Activated CD4-positive, alpha-beta T cell treated with anti-CD3 and anti-CD28 coated beads, Interleukin-10, Interleukin-2, amounts not matched to agents 100 ng/mL and 50 ng/mL, durations not matched to agents 16 hours and 8 hours (primary cell): ENCODE measurements around the gene DERL3.
"Not testable (repeated sequence)": the region's sequence is repeated elsewhere in the genome, so short reads cannot be mapped to it uniquely, and the experiment has no call there.

Experiments used
- DNase-seq: peaks from one replicate; pipeline ENCODE4 v3.0.0-alpha.2; 2020

The DERL3 gene

DNA sequence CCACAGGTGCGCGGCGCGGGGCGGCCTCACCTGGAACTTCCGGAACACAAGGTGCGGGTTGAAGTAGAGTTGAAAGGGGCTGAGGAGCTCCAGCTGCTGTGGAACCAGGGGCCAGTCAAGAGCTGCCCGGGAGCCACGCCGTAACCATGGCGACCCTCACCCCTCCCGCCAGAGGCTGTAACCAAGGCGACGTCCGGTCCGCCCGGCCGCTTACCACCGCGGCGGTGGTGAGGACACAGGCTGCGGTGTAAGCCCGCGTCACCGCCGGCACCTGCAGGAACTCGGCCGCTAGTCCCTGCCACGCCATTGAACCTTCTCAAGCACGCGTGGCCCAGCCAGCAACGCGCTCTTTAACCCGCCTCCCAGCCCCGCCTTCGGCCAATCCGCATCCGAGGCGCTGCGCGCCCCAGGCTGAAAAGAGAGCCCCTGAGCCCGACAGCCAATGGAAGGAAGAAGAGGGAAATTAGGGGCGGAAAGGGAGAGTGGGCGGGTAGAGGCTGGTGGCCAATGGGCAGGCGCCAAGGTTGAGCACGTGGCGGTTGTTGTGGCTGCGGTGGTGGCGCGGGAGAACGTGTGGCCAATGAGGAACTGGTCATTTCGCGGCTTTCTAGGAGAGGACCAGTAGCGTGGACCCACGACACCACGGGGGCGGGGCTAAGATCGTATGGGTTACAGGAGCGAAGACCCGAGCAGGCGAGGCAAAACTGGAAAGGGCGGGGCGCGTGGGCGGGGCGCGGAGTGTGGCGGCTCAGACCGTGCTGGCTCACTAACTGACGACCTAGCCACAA is at the start of gene DERL3:
DERL3 (minus strand) TSS at position 326 of the 788 bp plus-strand sequence; CDS start at position 307, 19 bp downstream.
- peak; percentile 99 for DNase-seq

DNA sequence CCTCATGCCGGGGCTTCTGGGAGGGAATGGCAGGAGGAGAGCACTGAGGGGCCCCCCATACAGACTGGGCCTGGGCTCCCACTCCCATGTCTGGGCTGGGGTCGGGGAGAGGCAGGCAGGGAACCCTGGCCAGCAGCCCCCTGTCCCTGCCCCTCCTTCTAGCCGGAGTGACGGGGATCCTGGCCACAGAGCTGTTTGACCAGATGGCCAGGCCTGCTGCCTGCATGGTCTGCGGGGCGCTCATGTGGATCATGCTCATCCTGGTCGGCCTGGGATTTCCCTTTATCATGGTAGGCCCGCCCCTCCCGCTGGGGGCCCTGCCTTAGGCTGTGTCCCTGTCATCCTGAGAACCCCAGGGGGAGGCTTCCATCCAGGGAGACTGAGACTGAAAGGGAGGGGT is 45.3 kb upstream of the DERL3 start:
- DNase-seq, result no peak

DNA sequence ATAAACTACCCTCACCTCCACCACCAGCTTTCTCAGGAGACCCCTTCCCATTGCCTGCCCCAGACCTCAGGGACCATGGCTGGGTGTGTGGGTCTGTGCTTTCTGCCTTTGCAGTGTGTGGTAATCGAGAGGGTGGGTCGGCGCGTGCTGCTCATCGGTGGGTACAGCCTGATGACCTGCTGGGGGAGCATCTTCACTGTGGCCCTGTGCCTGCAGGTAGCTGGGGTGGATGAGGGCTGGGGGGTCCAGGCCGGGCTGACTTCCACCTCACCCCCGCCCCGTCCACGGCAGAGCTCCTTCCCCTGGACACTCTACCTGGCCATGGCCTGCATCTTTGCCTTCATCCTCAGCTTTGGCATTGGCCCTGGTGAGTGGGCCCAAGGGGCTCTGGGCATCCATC is 44.9 kb upstream of the DERL3 start:
- no peak for DNase-seq

DNA sequence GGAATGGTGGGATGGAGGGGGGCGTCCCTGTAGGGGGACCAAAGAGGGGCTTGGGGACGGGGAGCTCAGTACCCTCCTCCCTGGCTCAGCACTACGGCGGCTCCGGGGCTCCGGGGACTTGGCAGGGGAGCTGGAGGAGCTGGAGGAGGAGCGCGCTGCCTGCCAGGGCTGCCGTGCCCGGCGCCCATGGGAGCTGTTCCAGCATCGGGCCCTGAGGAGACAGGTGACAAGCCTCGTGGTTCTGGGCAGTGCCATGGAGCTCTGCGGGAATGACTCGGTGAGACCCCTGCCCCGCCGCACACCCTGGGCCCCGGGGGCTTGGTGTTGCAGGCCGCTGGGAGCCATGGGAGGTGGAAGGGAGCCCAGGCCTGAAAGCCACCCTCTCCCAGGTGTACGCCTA is 43.6 kb upstream of the DERL3 start:
- DNase-seq, result no peak

DNA sequence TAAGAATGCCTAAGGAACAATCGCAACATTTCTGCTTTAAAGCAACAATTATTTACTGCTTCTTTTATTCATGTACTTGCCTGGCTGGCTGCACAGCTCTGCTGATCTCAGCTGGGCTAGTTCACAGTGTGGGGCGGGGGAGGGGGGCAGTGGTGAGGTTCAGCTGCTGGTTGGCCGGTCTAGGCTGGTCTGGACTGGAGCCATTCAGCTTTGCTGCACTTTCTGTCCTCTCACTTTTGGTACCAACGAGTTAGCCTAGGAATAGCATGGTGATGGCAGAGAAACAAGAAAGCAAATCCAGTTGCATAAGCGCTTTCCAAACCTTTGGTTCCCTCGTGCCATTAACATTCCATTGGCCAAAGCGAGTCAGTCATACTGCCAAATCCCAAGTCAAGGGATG is 39.4 kb upstream of the DERL3 start:
- DNase-seq, result no peak

DNA sequence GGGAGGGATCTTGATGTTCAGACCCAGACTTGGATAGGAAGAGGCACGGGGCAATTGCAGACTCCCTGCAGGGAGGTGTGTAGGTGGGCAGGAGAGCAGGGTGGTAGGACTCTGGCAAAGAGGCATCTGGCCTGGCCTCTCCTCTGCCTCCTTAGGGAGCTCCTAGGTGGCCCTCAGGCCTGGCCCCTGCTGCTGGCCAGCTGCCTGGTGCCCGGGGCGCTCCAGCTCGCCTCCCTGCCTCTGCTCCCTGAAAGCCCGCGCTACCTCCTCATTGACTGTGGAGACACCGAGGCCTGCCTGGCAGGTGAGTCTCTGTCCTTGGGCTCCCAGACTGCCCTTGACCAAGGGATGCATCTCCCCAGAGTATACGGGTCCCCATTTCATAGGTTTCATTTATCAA is 38.8 kb upstream of the DERL3 start:
- DNase-seq, result no peak

DNA sequence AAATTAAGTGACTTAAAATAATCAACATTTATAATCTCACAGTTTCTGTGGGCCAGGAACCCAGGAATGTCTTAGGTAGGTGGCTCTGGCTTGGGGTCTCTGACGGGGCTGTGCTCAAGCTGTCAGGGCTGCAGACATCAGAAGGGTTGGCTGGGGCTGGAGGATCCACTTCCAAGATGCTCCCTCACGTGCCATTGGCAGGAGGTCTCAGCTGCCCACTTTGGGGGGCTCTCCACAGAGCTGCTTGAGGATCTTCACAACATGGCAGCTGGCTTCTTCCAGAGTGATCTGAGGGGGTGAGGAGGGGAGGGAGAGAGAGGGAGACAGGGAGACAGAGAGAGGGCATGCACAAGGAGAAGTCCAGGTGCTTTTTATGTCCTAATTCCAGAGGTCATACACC is 37.0 kb upstream of the DERL3 start:
- DNase-seq, result no peak

DNA sequence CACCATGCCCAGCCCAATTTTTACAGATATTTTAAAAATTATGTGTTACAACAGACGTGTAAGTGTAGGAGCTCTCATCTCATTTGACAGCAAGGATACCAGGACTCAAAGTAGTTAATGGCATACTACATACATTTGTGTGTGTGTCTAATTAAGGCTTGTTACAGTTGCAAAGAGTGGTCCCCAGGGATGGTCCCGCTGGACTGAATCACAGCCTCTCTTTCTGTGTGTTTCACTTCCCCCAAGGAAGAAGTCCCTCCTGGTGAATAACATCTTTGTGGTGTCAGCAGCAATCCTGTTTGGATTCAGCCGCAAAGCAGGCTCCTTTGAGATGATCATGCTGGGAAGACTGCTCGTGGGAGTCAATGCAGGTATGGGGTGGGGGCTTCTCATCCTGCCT is 36.1 kb upstream of the DERL3 start:
- DNase-seq, result no peak

DNA sequence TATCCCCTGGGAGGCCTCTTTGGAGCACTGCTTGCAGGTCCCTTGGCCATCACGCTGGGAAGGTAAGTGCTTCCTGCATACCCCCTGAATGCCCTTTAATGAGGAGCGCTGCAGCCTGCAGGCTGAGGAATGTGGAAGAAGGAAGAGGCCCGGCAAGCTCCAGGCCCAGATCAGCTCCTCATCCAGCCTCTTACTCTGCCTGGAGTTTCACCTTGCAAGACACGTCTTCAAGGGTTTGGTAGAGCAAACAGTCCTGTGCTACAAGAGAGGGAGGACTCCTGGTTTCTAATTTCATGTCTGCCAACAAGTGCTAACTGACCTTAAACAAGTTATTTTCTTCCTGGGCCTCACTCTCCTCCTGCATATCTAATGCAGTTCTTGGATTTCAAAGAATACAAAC is 29.8 kb upstream of the DERL3 start:
- DNase-seq, result no peak

DNA sequence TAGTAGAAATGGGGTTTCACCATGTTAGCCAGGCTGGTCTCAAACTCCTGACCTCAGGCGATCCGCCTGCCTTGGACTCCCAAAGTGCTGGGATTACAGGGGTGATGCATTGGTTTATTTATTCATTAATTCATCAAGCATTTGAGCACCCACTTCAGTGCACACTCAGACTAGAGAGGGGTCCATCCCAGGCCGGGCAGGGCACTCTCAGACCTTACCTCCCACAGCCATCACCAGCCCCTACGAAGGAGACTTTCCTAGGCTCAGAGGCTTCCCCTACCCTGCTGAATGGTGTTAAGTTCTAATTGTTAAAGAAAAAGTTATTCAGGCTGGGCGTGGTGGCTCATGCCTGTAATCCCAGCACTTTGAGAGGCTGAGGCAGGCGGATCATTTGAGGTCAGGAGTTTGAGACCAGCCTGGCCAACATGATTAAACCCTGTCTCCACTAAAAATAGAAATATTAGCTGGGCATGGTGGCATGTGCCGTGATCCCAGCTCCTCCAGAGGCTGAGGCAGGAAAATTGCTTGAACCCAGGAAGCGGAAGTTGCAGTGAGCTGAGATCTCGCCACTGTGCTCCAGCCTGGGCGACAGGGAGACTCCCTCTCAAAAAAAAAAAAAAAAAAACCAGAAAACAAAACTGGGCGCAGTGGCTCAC is 25.8 kb upstream of the DERL3 start:
- DNase-seq, result not testable (repeated sequence)

DNA sequence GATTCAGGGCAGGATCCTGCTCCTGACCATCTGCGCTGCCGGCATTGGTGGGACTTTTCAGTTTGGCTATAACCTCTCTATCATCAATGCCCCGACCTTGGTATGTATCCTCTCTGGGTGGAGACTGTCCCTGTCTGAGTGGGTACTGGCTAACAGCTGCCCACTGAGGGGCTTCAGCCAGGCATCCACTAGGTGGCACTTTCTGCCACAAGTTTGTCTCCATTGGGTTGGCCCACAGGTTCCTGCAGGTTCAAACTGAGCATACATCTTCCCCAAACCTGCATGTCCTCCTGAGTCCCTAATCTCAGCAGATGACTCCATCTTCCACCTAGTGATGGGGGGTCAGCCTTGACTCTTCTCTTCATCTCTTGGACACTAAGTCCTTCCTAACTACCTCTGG is 23.3 kb upstream of the DERL3 start:
- peak; percentile 63 for DNase-seq

DNA sequence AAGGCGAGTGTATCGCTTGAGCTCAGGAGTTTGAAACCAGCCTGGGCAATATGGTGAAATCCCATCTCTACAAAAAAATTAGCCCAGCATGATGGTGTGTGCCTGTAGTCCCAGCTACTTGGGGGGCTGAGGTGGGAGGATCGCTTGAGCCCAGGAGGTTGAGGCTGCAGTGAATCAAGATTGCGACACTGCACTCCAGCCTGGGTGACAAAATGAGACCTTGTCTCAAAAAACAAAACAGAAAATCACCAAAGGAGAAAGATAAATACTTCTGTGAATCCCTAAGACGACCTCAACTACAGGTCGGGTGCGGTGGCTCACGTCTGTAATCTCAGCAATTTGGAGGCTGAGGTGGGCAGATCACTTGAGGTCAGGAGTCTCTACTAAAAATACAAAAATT is 21.4 kb upstream of the DERL3 start:
- DNase-seq, result not testable (repeated sequence)

DNA sequence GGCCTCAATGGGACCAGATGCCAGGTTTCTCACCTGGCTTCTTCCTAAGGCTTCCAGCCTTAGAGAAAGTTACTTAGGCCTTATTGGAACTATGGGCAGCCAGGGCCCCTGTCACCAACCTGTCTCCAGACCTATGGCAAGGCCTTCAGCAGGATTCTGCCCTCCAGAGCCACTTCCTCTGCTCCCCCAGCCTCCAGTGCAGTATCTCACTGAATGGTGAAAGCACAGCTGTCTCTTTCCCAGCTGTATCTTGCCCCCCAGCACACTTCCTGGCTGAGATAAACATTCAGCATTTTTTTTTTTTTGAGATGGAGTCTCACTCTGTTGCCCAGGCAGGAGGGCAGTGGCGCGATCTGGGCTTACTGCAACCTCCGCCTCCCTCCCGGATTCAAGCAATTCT is 20.4 kb upstream of the DERL3 start:
- DNase-seq, result no peak

DNA sequence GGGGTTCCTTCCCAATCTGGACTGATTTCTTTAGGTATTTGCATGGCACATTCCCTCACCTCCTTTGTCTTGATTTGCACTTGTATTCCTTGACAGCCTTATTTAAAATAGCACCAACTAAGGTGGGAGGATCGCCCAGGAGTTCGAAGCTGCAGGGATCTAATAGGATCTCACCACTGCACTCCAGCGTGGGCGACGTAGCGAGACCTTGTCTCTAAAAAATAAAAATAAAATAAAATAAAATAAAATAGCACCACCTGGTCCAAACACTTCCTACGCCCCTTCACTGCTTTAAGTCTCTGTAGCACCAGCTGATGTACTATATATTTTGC is 19.6 kb upstream of the DERL3 start:
- DNase-seq, result no peak

DNA sequence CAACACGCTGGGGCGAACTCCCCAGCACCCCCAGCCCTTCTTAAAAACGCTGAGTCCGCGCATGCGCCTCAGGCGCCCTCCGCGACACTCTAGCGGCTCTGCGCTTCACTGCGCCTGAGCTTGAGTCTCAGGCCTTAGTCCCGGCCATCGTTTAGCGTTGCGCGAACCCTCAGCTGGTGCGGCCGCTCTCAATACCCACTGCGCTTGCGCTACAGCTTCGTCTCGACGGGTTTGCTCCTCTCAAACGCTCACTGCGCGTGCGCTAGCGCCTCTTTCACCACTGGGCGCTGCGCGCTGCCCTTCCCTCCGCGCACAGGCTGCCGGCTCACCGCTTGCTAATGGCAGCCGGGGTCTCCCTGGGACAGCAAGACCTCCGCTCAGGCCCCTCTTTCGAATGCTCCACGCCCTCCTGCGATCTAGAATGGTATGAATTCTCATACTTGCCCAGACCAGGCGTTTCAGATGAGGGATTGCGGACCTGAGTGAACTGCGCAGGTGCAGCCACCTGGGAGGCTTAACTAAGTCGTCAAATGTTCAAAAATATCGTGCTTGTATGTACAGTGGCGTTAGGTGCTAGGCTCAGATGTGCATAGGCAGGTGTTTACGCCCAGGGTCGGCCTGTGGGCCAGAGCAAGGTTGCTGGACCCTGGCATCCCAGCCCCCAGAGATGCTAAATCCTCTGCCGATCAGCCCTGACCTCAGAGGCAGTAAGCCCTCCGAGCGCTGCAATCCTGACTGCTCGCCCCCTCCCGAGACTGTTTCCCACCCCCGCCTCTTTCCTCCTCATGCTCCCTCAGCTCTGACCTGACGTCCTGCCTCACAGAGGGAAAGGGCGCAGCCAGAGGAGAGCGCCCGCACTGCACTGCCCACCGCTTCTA is 19.0 kb upstream of the DERL3 start, which contains the start of gene SLC2A11:
SLC2A11 (plus strand) TSS at position 270 of the 878 bp plus-strand sequence; CDS start at position 395, 125 bp downstream.
- peak; percentile 98 for DNase-seq

DNA sequence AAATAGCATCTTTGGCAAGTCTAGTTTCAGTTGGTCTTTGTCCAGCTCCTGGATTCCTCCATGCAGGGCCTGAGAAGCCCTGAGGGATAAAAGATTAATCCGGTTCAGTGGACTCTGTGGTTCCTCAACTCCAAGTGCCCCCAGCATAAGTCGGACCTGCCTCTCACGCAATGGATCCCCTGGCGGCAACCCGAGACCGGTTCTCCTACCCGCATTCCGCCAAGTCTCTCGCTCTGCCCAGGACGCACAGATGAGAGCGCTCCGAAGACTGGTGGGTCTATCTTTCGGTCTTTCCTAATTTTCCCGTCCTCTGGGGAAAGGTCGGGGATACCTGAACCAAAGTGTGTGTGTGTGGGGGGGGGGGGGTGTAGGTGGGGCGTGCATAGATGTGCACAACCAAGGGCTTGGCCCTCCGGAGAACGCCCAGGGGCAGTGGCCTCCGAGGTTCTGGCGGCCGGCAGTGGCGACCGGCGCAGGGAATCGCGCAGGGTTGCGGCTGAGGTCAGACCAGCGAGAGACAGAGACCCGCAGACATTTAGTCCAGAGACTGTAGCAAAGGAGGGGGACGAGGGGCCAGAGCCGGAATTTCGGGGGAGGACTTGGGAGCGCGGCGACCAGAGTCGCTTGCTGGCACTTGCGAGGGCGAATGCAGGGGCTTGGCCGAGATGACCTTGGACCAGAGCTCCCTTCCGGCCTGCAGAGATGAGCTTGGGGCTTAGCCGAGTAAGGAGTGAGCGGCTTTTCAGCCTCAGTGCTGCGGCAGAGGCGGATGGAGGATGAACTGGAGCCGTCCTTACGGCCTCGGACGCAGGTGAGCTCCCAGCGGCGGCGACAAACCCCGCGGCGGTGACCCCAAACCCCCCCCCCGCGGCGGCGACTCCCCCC is 18.2 kb upstream of the DERL3 start:
- DNase-seq, result no peak

DNA sequence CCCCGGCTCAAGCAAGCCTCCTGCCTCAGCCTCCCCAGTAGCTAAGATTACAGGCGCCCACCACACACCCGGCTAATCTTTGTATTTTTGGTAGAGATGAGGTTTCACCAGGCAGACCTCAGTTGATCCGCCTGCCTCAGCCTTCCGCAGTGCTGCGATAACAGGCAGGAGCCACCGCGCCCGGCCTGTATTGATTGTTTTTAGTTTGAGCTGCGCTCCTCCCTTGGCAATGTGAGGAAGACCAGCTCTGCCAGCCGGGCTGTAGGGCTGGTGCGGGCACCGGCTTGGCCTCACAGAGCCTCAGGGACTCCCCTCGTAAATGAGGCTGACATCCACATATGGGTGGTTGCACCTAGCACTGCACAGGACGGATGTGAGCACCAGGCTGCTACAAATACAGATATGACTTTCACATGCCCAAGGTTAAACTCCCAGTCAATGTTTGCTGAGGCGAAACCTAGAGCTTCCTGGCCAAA is 11.4 kb upstream of the DERL3 start:
- DNase-seq, result no peak

DNA sequence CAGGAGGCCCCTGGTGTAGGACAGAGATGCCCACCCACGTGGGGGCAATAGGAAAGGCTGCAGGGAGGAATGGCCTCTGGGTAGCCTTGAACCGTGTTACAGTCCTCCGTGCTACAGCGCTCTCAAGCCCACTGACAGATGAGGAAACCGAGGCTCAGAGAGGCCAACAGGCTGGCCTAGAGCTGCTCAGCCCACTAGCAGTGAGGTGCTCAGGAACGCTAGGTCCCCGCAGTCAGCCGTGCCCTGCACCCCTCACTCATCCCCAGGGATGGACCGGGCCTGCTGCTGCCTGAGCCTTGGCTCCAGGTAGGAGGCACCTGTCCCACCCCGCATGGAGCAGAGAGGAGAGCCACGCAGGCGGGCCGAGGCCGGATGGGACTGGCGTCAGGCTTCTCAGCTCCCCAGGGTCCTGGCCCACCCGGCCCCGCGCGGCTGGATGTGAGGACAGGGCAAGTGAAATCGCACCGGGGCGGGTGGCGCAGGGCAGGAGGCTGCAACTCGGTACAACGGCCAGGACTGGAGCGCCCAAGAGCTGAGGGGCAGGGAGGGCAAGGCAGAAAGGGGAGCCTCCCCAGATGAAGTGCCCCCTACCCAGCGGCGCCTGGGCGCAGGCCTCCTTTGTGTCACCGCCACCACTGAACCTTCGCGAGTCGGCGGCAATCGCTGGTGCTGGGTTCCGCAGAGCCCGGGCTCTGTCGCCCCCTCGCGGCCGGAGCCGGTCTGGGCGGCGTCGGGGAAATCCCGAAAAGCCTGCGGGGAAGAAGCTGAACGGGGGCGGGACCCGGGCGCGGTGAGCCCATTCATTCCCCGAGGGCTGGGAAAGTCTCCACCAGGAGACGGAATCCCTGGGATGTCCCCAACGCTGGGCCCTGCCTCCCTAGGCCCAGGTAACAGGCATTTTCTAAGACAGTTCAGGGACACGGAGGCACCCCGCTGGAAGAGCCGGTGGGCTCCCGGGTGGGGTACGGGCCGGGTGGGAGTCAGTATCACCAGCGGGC is 10.5 kb upstream of the DERL3 start:
- DNase-seq, result peak; percentile 88

DNA sequence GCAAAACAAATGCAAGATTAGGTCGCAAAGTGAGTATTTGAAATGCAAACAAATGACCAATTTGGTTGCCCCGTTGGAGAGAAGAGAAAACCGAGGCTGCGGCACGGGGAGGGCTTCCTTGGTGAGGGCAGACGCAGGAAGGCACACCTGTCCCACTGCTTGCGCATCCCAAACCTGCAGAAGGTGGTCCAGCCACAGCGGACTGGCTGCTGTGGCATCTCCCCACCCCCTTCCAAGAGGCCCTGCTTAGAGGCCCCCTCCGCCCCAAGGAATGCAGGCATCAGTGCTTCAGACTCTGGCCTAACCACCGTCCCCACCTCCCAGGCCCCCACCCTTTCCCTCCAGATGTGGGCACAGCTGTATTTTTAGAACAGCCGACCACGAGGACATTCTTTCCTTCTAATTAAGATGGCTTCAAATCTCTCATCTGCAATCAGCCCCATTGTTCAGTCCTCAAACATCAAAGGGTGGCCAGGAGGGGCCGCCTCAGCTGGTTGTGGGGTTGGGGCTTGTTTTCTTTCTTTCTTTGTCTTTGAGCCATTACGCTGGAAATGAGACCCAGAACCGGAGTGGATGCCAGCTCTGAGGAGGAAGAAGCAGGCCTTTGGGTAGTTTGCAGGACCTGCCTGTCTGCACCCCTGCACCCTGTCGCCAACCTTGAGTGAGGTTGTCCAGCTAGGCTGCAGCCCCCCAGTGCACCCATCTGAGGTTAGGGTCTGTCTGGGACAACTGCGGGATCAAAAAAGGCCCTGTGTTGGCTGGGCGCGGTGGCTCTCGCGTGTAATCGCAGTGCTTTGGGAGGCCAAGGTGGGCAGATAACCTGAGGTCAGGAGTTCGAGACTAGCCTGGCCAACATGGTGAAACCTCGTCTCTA is 9.4 kb upstream of the DERL3 start:
- DNase-seq, result no peak

DNA sequence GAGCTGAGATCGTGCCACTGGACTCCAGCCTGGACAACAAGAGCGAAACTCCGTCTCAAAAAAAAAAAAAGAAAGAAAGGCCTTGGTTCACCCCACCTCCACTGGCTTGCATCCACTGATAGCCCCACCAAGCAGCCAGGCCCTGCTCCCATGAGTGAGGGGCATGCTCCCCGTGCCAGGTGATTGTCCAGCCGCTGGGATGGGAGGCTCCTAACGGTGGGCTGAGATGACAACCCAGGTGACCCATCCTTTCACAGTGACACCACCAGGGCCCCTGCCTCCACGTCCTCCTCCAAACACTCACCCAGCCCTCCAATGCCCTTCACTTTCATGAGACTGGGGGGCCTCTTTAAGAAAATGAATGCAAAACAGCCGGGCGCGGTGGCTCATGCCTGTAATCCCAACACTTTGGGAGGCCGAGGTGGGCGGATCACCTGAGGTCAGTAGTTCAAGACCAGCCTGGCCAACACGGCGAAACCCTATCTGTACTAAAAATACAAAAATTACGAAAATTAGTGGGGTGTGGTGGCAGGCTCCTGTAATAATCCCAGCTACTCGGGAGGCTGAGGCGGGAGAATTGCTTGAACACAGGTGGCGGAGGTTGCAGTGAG is 8.6 kb upstream of the DERL3 start:
- DNase-seq, result no peak
